ENCODE measurements around the gene RAB8A.

- TF ChIP-seq CTCF (IDR thresholded peaks at IDR 0.05; ENCODE audit: low read depth, low read length) (no peak), EZH2phosphoT487 (IDR thresholded peaks at IDR 0.05; ENCODE audit: low read depth) (no peak)
Measured at GRCh38 chr19:16157601-16158000, 45.9 kb downstream of the RAB8A start.
